ENCODE results near the gene FAM171A2.

Gene FAM171A2

DNA sequence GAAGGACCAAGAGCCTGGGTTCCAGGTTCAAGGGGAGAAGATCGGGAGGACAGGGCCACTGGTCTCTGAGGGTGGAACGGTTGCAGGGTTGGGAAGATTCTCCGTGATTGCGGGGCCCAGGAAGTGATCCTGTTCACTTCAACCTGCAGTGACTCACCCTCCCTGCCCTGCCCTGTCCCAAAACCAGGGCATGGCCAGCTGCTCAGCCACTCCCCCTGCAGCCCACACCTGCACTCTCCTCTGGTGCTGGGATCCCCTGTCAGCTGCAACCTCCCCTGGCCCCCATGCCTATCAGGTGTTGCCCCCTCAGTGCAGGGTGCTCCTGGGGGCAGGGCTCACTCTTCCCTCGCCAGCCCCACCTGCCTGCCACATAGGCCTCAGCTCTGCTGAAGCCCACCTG lies 54.2 kb downstream of the FAM171A2 start:
- TF ChIP-seq, protein P1, sequence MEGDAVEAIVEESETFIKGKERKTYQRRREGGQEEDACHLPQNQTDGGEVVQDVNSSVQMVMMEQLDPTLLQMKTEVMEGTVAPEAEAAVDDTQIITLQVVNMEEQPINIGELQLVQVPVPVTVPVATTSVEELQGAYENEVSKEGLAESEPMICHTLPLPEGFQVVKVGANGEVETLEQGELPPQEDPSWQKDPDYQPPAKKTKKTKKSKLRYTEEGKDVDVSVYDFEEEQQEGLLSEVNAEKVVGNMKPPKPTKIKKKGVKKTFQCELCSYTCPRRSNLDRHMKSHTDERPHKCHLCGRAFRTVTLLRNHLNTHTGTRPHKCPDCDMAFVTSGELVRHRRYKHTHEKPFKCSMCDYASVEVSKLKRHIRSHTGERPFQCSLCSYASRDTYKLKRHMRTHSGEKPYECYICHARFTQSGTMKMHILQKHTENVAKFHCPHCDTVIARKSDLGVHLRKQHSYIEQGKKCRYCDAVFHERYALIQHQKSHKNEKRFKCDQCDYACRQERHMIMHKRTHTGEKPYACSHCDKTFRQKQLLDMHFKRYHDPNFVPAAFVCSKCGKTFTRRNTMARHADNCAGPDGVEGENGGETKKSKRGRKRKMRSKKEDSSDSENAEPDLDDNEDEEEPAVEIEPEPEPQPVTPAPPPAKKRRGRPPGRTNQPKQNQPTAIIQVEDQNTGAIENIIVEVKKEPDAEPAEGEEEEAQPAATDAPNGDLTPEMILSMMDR (IDR thresholded peaks at IDR 0.05; ENCODE audit: control extremely low read depth, extremely low read depth, low read depth, missing control alignments) = no peak
- CTCF ChIA-PET = interaction anchor here (1.4 kb wide), 1 partner anchor 36 kb away, joined by 5 read pairs; the partner anchor contains the start of gene GRN
- POLR2A ChIA-PET = no interaction called here
- DNase-seq (ENCODE audit: extremely low spot score) = no peak

DNA sequence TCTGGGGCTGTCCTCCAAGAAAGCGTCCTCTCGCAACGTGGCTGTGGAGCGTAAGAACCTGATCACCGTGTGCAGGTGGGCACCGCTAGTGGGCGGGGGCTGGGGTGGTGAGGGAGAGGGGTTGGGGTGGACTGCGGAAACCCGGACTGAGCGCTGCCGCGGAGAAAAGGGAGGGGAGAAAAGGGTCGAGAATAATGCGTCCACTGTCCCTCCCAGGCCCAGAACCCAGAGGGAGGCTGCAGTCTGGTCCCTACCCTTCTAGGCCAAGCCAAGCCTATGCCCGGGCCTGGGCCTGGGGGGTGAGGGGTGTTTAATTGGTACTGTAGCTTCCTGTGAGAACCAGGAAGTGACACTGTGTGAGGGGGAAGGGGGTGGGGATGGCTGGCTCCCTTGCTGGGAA lies 54.8 kb downstream of the FAM171A2 start:
- CTCF ChIA-PET = interaction anchor here (1.0 kb wide), 1 partner anchor 11 kb away, joined by 3 read pairs; no protein-coding TSS in a partner anchor
- no peak for DNase-seq (ENCODE audit: extremely low spot score)
- TF ChIP-seq, protein P1 (IDR thresholded peaks at IDR 0.05; ENCODE audit: control extremely low read depth, extremely low read depth, low read depth, missing control alignments) = no peak
- POLR2A ChIA-PET = no interaction called here

GRCh38 chr17:44308320-44308818 lies 55.3 kb downstream of the FAM171A2 start, which contains the start of gene RUNDC3A:
RUNDC3A (plus strand) TSS chr17:44308601; CDS start chr17:44308833, 232 bp downstream.
- ChIA-PET POLR2A (no interaction called here), CTCF (interaction anchor here (1.0 kb wide), 1 partner anchor 12 kb away, joined by 3 read pairs; no protein-coding TSS in a partner anchor)
- TF ChIP-seq, protein P1 (IDR thresholded peaks at IDR 0.05; ENCODE audit: control extremely low read depth, extremely low read depth, low read depth, missing control alignments) = no peak
- peak; percentile 92 for DNase-seq (ENCODE audit: extremely low spot score)

DNA sequence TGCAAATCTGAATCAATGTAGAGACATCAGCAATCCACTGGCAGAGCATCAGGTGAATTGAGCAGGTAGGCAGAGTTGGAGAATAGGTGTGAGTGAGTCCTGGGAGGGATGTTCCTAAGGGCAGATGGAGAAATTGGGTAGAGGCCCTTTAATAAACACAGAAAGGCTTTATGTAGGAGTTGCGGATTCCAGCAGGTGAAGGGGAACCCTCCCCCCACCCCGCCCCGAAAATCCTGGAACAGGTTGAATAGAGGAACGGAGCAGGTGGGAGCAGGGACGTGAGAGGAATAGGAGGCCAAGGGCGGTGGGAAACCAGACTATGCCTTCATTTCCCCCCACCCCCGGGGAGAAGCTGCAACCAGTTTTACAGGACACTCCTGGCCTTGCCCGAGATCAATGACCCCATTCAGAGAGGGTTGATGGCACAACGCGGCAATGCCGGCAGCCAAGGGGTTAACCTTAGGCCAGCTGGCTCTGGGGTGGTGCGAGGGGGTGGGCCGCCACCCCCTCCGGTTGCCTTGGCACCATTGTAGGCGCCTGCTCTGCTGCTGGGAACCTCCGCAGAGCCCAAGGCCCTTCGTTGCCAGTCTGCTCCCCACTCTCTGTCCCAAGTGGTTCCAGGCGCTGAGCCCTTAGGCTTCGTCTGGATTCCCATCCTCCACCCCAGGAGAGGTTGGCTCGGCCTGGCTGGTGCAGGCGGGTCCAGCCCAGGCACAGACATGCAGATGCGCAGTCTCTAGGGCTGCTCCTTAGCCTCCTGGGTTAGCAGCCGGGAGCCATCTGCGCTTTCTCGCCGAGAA lies 56.1 kb downstream of the FAM171A2 start:
- no peak for DNase-seq (ENCODE audit: extremely low spot score)
- TF ChIP-seq, protein P1 (IDR thresholded peaks at IDR 0.05; ENCODE audit: control extremely low read depth, extremely low read depth, low read depth, missing control alignments) = no peak
- CTCF ChIA-PET = interaction anchor here (1.0 kb wide), 1 partner anchor 12 kb away, joined by 3 read pairs; no protein-coding TSS in a partner anchor
- POLR2A ChIA-PET = no interaction called here

DNA sequence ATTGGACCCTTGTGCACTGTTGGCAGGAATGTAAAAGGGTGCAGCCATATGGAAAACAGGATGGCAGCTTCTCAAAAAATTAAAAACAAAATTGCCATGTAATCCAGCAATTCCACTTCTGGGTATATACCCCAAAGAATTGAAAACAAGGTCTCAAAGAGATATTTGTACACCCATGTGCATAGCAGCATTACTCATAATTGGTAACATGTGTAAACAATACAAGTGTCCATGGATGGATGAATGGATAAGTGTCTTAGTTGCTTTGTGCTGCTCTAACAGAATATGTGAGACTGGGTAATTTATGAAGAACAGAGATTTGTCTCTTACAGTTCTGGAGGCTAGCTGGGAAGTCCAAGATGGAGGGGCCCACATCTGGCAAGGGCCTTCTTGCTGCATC lies 59.0 kb downstream of the FAM171A2 start:
- CTCF ChIA-PET = interaction anchor here (0.7 to 2.5 kb wide), 2 partner anchors 11 to 94 kb away, joined by 3 to 7 read pairs; no protein-coding TSS in a partner anchor
- DNase-seq (ENCODE audit: extremely low spot score) = no peak
- POLR2A ChIA-PET = no interaction called here
- TF ChIP-seq, protein P1 (IDR thresholded peaks at IDR 0.05; ENCODE audit: control extremely low read depth, extremely low read depth, low read depth, missing control alignments) = no peak
